Parathyroid adenoma (tissue), 2 donors: ENCODE measurements around the gene SPATA13.
A peak's percentile ranks its signal among the peaks of the same experiment; 100 is the strongest.

ENCODE experiments used
- H2AFZ ChIP-seq: fragments of 300-600 bp; sonication (generic); one replicate; pipeline ENCODE4 v1.7.0; 2017; ENCODE audit warnings: antibody characterized with exemption, mild to moderate bottlenecking
- H3K27ac ChIP-seq: fragments of 300-600 bp; sonication (generic); one replicate; pipeline ENCODE4 v1.7.0; 2017
- H3K27me3 ChIP-seq: fragments of 300-600 bp; sonication (generic); one replicate; pipeline ENCODE4 v1.7.0; 2017; ENCODE audit warnings: low read length; ENCODE audit not compliant: control insufficient read depth, insufficient read depth
- H3K36me3 ChIP-seq: fragments of 300-600 bp; sonication (generic); one replicate; pipeline ENCODE4 v1.7.0; 2017; ENCODE audit warnings: low read length; ENCODE audit not compliant: control insufficient read depth, insufficient read depth
- H3K4me1 ChIP-seq: fragments of 300-600 bp; sonication (generic); one replicate; pipeline ENCODE4 v1.7.0; 2017; ENCODE audit warnings: control low read depth
- H3K4me2 ChIP-seq: fragments of 300-600 bp; sonication (generic); one replicate; pipeline ENCODE4 v1.7.0; 2017; ENCODE audit warnings: low read length
- H3K4me3 ChIP-seq: fragments of 300-600 bp; sonication (generic); one replicate; pipeline ENCODE4 v1.7.0; 2017; ENCODE audit warnings: low read depth, low read length
- H3K79me2 ChIP-seq: fragments of 300-600 bp; sonication (generic); one replicate; pipeline ENCODE4 v1.7.0; 2017; ENCODE audit warnings: control low read depth
- H3K9ac ChIP-seq: fragments of 300-600 bp; sonication (generic); one replicate; pipeline ENCODE4 v1.7.0; 2017; ENCODE audit warnings: mild to moderate bottlenecking
- H3K9me3 ChIP-seq: fragments of 300-600 bp; sonication (generic); one replicate; pipeline ENCODE4 v1.7.0; 2017; ENCODE audit warnings: low read length; ENCODE audit not compliant: control insufficient read depth
- CTCF ChIP-seq: fragments of 300-600 bp; sonication (generic); IDR thresholded peaks from one replicate; pipeline ENCODE4 v1.7.0; 2017; ENCODE audit warnings: antibody characterized with exemption, mild to moderate bottlenecking
- donor health status: primary hyperparathyroidism.

SPATA13 gene

GRCh38 chr13:24135674-24136300 lies 24.7 kb upstream of the SPATA13 start:
- Histone ChIP-seq H3K9ac (no peak overlapping the region), H3K4me1 (no peaks in the 10 kb centered on the region), H2AFZ (no peak overlapping the region), H3K4me3 (no peak overlapping the region), H3K27me3 (no peaks in the 10 kb centered on the region), H3K79me2 (no peaks in the 10 kb centered on the region), H3K9me3 (no peaks in the 10 kb centered on the region), H3K27ac (no peak overlapping the region), H3K4me2 (no peak overlapping the region), H3K36me3 (no peaks in the 10 kb centered on the region)
- no peak for TF ChIP-seq CTCF

- no peak for TF ChIP-seq CTCF
- Histone ChIP-seq H3K9ac (no peak overlapping the region), H2AFZ (no peak overlapping the region), H3K9me3 (no peaks in the 10 kb centered on the region), H3K4me1 (peaks cover 5% of the 10 kb centered on the region), H3K79me2 (no peaks in the 10 kb centered on the region), H3K4me3 (no peak overlapping the region), H3K36me3 (no peaks in the 10 kb centered on the region), H3K27ac (no peak overlapping the region), H3K27me3 (no peaks in the 10 kb centered on the region), H3K4me2 (no peak overlapping the region)
Observed at GRCh38 chr13:24138911-24139310, 21.6 kb upstream of the SPATA13 start.

DNA sequence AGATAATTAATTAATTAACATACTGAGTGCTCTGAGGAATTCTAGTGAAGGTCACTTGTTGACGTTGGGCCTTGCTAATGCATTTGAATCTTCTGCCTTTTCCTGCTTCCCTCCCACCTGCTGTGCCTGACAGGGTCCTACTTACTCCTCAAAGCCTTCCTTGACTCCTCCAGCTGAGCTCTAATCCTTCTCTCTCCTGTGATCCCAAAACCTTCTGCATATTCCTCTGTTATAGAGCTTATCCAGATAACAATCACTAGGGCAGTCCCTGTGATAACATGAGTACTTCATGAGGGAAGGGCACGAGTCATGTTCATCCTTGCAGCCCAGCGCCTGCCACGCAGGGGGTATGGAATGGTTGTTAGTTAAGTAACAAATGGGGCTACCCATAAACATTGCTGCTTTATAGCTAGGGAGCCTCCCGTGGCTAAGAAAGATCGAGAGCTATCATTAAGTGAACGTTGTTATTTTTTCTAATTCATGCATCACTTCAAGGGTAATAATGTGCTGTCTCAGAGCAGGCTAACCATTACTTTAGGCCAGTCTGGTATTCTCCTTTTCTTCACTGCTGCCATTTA lies 19.1 kb upstream of the SPATA13 start:
- Histone ChIP-seq H3K9me3 (no peaks in the 10 kb centered on the region), H3K36me3 (no peaks in the 10 kb centered on the region), H3K4me1 (peaks cover 5% of the 10 kb centered on the region), H3K27me3 (no peaks in the 10 kb centered on the region), H3K4me2 (peak overlapping the region; percentile 12), H3K9ac (no peak overlapping the region), H2AFZ (no peak overlapping the region), H3K4me3 (no peak overlapping the region), H3K79me2 (no peaks in the 10 kb centered on the region), H3K27ac (no peak overlapping the region)
- TF ChIP-seq CTCF, result no peak

DNA sequence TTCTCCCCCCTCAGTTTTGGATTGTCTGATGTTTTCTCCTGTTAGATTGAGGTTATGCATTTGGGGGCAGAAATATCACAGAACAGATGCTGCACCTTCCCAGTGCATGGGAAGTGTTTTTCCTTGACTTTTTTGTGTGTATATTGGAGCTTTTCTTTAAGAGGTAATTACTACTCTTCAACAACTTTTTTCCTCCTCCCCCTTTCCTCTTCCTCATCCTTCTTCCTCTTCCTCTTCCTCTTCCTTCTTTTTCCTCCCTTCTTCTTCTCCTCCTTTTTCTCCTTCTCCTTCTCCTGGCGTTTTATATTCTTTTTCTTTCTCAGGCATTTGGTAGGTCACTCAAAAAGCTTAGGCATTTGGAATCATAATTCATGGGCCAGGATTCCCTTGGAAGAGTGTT lies 18.1 kb upstream of the SPATA13 start:
- no peak overlapping the region for H2AFZ ChIP-seq
- H3K79me2 ChIP-seq, result no peaks in the 10 kb centered on the region
- TF ChIP-seq CTCF, result no peak
- no peak overlapping the region for H3K27ac ChIP-seq
- no peak overlapping the region for H3K4me3 ChIP-seq
- H3K9ac ChIP-seq, result no peak overlapping the region
- H3K9me3 ChIP-seq, result no peaks in the 10 kb centered on the region
- H3K27me3 ChIP-seq, result no peaks in the 10 kb centered on the region
- peaks cover 5% of the 10 kb centered on the region for H3K4me1 ChIP-seq
- H3K36me3 ChIP-seq, result no peaks in the 10 kb centered on the region
- H3K4me2 ChIP-seq, result no peak overlapping the region

DNA sequence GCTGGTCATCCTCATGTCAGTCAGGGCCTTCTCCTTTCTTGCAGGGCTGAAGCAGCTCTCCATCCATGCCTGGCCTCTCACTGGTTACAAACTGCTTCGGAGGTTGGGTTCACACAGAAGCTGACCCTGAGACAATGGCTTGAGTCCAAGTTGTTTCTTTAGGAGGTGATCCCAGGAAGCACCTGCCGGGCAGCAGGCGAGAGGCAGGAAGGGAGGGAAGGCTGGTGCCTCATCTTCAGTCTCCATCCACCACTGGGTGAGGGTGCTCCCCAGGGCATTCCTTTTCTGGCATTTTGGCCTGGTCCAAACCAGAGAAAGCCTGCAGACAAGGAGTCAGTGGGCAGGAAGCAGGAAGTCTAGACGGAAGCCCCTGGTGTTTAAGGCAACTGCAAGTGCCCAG lies 17.6 kb upstream of the SPATA13 start:
- Histone ChIP-seq H3K79me2 (no peaks in the 10 kb centered on the region), H3K9me3 (no peaks in the 10 kb centered on the region), H3K27me3 (no peaks in the 10 kb centered on the region), H3K4me3 (no peak overlapping the region), H2AFZ (no peak overlapping the region), H3K27ac (no peak overlapping the region), H3K4me2 (no peak overlapping the region), H3K36me3 (no peaks in the 10 kb centered on the region), H3K9ac (no peak overlapping the region), H3K4me1 (peaks cover 5% of the 10 kb centered on the region)
- TF ChIP-seq CTCF, result no peak
